ENCODE results near the gene GALNS. TPM values are rescaled to one million over a fixed set of nuclear protein-coding genes. Genes with fewer than 3 reads are reported as not detected.
A peak's percentile ranks its signal among the peaks of the same experiment; 100 is the strongest.

GALNS gene
- total and polyA plus RNA-seq, 2 of the 13 experiments (the other 11 are each of a cell fraction or from before 2014, with no cell fraction given): 9.2 to 9.8 TPM

GRCh38 chr16:88780142-88781062 lies 76.3 kb downstream of the GALNS start (continued):
- TF ChIP-seq HNF1B (CRISPR knock-in tag; IDR thresholded peaks at IDR 0.05) (no peak), YEATS4 (CRISPR knock-in tag; IDR thresholded peaks at IDR 0.05; ENCODE audit: borderline replicate concordance) (no peak), RBM22 (optimal IDR thresholded peaks at IDR 0.05; ENCODE audit: low read length) (peak; percentile 16), ZNF770 (CRISPR knock-in tag; IDR thresholded peaks at IDR 0.05) (peak; percentile 94), ZNF572 (CRISPR knock-in tag; IDR thresholded peaks at IDR 0.05) (0 out of 2 replicates have a peak, but pooled peaks have one; percentile 41), ZMYM3 (CRISPR knock-in tag; IDR thresholded peaks at IDR 0.05) (peak; percentile 52; the same call in 1 of the 2 replicates)
